IPS-NIHi7 (cell line): ENCODE measurements around the gene OXCT2.
"Not testable (repeated sequence)": the region's sequence is repeated elsewhere in the genome, so short reads cannot be mapped to it uniquely, and the experiment has no call there.

ENCODE experiments used
- DNase-seq: peaks from one replicate; pipeline ENCODE4 v3.0.0; 2012; ENCODE audit warnings: mixed read lengths; ENCODE audit errors: extremely low spot score

OXCT2 gene

DNA sequence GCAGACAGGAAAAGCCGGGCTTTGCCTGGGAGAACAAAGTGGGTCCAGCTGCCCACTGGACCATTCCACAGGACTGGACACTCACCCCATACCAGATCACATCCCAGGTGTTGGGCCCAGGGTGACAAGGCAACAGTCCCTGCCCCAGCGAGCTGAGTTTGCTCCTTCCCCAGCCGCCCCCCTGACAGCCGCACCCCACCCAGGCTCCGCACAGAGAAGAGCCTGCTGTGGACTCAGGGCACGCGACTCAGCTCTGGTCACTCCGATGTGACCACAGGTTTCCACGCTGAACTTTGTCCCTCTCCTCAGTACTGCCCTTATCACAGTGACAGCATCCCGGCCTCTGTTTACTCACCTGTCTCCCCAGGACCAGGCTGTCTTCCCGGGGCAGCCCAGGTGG lies 16.3 kb upstream of the OXCT2 start:
- no peak for DNase-seq

DNA sequence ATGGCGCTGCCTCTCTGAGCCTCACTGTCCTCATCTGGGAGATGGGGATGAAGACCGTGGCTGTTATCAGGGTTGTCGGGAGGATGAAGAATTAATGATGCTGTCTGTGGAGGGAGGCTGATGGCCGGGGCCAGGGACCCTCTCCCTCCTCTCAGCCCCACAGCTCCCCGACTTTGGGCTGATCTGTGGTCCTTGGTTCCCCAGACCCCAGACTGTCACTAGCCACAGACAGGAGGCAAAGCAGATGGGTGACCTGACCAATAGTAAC lies 15.9 kb upstream of the OXCT2 start:
- not testable (repeated sequence) for DNase-seq

DNA sequence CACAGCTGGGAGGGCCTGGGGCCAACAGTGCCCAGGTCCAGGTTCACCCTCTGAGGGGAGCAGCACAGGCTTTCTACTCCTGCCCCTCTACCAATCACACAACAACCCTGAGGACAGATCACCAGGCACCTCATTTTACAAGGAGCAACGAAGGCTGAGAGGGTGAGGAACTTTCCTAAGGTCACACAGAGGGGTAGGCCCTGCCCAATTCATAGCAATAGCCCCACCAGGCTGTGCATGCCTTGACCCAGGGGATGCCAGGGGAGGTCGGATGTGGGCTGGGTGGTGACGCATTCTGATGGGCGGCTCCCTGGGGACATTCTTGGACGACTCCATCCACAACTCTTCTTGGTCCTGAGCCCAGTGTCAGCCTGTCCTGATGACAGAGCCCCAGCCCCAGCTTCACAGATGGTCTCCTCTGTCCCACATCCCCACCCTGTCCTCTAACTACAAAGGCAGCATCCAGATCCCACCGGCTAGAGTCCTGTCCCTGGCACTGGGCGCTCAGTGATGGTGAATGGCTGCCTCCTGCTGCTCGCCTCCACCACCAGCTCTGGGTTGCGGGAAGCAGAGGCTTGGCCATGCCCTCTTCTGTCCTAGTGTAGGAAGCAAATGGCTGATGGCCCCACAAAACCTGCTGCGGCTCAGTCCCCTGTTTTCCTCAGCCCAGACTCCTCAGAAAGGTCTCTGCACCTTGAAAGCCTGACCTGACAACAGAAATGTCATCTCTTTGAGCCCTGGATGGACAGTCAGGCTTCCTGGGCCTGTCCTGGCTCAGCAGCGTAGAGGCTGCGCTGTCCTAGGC lies 15.4 kb upstream of the OXCT2 start:
- DNase-seq: not testable (repeated sequence)

DNA sequence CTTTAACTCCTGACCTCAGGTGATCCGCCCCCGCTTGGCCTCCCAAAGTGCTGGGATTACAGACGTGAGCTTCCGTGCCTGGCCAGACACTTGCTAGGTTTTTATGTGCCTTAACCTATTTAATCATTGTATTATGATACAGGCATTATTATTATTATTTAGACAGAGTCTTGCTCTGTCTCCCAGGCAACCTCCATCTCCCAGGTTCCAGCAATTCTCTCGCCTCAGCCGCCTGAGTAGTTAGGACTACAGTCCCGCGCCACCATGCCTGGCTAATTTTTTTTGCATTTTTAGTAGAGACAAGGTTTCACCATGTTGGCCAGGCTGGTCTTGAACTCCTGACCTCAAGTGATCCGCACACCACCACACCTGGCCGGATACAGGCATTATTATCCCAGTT lies 11.5 kb upstream of the OXCT2 start:
- DNase-seq: not testable (repeated sequence)

DNA sequence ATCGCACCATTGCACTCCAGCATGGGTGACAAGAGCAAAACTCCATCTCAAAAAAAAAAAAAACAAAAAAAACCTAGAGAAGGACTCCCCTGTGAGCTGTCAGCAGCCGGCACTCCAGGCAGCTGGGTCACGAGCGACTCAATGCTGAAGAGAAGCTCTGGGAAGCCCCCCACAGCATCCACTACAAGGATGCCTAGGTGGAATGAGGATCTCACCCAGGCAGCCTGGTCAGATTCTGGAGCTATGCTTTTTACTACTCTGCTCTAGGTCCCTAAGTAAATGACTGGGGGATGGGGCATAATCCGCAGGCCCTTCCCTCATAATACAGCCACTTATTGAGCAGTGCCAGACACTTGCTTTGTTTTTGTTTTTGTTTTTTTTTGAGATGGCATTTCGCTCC lies 11.0 kb upstream of the OXCT2 start:
- DNase-seq: no peak

DNA sequence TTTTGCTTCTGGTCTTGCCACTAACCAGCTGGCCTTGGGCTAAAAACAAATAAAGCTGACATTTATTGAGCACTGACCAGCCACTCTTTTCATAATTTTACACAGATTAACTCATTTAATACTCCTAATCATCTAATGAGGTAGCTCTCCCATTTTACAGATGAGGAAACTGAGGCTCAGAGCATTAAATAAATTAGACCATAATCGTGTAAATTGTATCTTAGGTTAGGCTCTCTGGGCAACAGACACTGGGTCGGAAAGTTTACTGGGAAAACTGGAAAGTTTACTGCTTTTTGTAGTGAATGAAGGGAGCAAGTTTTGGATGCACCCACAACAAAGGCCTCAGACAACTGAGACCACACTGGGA lies 10.2 kb upstream of the OXCT2 start:
- DNase-seq: no peak

DNA sequence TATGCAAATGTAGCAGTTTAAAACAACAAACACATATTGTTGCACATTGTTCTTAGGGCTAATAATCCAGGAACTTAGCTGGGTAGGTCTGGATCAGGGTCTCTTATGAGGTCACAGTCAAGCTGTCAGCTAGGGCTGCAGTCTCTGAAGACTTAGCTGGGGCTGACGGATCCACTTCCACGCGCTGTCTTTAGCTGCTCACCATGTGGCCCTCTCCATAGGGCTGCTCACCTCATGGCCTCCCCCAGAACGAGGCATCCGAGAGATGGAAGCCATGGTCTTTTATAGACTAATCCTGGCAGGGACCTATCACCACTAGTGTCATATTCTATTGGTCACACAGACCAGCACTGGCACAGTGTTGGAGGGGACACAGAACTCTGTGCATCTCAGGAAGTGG lies 8.7 kb upstream of the OXCT2 start:
- no peak for DNase-seq

DNA sequence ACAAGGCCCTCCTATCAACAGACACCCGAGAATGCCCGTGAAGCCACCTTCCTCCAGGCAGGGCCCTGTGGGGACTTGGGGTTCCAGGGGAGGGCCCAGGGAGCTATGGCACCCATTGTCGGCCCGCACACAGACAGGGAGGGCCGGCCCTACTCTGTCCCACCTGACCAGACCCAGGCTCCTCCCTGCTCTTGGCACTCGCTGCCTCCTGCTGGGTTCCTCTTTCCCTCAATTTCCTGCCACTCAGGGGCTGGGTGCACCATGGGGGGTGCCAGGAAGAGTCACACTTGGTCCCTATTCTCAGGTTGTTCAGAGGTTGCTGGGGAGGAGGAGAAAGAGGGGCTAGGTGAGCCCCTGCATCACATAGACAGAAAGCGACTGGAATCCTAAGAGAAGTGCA lies 8.0 kb upstream of the OXCT2 start:
- DNase-seq: no peak

DNA sequence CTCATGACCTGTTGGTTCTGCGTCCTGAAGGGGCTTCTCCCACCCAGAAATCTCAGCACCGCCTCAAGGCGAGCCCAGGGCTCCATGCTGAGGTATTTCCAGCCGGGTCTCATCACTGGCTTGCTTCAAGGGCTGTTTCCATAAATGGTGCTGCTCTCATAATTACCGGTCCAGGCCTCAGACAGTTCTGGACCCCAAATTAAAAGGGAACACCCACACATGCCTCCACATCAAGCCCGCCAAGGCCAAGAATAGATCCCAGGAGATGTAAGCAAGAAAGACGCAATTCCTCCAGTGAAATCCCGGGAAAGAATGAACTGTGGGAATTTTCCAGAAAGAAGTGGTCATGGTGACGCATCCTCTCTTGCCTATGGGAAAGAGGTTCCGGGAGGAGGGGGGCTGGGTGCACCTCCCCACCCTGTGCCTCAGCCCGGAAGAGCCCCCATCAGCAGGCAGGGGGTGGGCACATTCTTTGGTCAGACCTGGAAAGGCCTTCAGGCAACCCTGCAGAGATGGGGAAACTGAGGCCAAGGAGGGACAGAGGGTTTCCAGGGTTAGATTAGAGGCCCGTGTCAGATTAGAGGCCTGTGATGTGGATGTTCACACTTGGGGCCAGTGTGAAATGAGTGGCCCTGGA lies 7.4 kb upstream of the OXCT2 start:
- not testable (repeated sequence) for DNase-seq

DNA sequence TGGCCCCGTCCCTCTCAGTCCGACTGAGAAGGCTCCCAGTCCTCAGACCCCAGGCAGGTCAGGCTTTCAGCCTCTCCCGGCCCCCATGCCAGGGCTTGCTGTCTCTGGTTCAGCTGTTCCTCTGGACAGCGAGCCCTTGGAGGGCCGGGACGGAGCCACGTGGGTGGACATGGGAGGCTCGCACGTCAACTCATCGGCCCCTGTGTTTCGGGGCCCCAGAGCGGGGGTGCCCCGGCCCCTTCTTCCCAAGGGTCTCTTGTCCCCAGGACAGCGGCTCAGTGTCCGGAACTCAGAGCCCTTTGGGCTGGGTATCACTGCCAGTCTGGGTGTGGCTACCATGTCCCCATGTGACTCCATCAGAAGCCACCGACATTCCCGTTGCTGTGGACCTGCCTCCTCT lies 6.7 kb upstream of the OXCT2 start:
- not testable (repeated sequence) for DNase-seq

DNA sequence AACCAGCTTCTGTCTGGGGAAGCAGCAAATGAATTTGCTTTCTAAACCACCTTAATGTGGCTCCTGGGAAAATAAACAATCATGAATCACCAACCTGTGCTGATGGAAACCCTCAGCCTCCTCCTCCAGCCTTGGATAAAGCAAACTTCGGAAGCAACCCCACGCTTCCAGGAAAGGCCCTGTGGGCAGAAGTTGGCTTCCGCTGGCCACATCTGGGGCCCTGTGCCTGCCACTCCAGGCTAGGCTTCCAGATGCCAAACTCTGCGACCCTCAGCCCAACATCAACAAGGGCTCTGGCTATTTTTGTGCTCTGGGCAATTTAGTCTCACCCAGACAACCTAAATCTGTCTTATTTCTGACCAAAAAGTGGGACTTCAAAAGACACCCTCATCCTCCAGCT lies 6.2 kb upstream of the OXCT2 start:
- no peak for DNase-seq

DNA sequence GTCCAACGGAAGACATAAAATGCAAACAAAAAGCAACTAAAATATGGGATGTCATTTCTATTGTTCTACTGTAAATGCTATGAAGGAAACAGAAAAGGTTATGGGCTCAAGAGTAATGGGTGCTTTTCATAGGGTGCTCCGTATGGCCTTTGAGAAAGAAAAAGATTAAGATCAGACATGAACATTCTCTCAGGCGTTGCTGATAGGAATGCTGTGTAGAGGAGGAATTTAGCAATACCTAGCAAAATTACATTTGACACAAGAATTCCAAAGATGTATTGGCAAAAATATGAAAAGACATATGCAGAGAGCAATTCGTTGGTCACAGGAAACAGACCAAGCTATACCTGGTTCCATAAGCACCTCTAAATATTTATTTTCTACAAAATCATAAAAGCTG lies 5.7 kb upstream of the OXCT2 start:
- DNase-seq: no peak

DNA sequence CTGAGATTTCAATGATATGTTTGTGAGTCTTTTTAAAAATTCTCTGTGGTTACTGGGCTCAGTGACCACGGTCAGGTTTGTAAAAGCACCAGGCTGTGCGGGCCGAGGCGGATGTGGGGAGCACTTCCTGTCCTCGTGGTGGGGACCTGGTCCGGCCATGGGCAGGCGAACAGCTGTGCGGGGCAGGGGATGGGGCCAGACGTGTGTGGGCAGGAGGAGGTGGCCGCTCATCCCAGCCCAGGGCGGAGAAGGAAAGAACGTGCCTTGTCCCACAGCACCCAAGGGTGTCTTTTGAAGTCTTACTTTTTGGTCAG lies 5.2 kb upstream of the OXCT2 start:
- DNase-seq: no peak

DNA sequence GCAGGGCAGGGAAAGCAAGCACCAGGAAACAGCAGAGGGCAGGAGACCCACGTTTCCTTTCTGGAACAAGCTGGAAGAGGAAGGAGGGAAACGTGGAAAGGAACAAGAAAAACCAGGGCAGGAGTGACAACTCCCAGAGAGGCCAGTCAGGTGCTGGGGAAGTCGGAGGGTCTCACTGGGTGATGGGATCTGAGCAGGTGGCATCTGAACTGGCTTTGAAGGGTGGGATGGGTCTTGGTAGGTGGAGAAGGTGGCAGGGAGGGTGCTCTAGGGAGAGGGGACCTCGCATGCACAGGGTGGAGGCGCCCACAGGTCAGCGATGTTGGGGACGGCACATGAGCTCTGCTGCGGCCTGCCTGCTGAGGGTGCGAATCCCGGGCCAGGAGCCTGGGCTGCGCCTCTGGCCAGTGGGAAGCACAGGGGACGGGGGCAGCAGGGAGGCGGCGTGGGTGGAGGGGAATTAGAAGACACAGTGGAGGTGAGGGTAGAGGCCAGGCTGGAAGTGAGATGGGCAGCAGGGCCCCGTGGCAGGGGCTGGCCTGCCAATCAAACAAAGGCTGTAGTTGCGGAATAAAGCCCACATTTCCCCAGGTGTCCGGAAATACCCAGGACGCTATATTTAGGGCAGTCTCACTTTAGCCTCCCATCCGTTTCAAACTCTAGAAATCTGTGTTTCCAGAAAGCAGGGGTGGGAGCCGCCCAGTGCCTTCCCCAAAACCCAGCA lies 4.7 kb upstream of the OXCT2 start:
- DNase-seq: not testable (repeated sequence)

DNA sequence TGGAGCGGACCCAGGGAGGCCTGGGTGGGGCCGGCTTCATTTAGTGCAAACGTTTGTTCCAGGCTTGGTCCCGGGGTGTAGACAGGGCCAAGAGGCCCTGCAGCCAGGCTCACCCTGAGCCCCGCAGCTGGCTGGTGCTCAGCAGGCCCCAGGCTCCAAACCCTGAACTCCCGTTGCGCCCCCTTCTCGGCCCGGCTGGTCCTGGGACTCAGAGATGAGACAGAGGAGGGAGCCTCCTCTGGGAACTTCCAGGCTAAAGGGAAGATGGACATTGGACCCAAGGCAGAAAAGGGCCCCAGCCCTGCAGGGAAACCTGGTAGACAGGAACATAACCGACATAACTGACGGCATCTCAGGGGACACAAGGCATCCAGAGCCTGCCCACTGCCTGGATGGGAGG lies 4.0 kb upstream of the OXCT2 start:
- DNase-seq: not testable (repeated sequence)

DNA sequence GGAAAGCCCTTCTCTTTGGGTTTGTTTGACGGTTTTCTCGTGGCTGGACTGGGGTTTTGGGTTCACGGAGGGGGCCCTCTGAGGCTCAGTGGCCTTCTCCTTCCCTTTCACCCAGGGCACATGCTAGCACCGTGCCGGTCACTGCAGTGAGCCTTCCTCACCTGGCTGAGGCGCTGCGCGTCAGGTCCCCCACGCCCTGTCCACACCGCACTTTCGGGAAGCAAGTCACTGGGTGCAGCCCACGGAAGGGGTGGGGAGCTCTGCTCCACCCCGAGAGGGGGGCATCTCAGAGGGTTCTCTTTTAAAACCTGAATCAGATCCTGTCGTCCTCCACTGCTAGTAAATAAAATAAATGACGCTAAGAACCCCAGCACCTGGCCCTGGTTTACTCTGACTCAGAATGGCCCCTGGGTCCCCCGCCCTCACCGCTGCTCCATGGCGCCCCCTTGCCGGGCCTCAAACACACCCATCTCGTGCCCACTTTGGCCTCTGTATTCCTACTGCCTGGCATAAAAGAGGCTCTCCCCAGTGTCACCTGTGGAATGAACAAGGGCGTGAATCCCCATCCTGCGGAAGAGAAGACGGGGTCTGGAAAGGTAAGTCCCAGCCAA lies 2.3 kb upstream of the OXCT2 start:
- not testable (repeated sequence) for DNase-seq

DNA sequence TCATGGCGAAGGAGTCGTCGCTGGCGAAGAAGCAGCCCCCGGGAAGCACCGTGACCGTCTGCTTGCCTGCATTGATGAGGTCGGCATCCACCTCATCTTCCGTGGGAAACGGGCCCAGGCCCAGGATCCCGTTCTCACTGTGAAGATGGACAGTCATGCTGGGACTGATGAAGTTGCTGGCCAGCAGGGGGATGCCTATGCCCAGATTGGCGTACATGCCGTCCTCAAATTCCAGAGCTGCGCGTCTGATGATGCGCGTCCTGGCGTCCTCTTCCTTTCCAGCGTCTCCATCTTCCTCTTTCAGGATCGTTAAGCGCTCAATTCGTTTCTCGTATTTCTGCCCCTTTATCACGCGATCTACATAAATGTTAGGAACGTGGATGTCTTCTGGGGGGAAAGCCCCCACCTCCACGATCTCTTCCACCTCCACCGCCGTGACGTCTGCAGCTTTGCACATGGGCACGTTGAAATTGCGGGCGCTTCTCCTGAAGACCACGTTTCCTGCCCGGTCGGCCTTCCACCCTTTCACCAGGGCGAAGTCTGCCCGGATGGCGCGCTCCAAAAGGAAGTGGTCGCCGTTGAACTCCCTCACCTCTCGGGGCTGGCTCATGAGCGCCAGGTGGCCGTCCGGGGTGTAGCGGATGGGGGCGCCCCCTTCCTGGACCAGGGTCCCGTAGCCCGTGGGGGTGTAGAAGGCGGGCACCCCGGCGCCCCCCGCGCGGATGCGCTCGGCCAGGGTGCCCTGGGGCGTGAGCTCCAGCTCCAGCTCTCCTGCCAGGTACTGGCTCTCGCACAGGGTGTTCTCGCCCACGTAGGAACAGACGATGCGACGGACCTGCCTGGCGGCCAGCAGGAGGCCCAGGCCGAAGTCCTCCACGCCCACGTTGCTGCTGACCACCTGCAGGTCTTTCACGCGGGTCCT lies 787 bp downstream of the OXCT2 start:
- not testable (repeated sequence) for DNase-seq

DNA sequence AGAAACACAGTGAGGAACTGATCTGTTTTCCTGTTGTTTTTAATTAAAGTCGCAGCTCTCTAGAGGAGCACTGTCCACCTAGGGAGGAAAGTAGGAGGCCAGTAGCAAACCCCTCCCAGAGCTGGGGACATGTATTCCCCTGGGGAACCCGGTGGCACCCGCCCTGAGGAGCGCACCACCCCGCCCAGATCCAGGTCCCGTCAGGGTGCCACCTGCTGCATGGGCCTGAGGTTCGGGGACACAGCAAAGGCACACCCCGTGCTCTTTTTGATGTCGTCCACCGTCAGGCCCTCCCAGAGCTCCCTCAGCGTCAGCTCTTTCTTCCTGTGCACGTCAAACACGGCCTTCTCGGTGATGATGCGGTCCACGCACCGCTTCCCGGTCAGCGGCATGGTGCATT lies 1.6 kb downstream of the OXCT2 start:
- DNase-seq: not testable (repeated sequence)

DNA sequence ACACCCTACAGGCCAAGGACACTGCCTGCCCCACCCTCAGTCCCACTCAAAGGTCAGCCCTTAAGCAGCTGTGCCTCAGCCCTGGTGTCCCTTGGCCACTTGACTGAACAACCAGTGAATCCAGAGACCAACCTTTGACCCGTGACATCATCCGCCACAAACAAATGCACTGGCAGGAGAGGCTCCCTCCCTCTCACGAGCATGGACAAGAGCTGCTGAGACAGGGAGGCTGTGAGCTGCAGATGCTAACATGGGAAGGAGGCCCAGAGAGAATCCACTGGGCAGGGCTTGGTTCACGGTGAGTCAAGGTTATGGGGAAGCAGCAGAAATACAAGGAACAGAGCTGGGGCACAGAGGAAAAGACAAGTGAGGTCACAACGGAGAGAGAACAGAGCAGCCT lies 4.7 kb downstream of the OXCT2 start:
- DNase-seq: not testable (repeated sequence)

DNA sequence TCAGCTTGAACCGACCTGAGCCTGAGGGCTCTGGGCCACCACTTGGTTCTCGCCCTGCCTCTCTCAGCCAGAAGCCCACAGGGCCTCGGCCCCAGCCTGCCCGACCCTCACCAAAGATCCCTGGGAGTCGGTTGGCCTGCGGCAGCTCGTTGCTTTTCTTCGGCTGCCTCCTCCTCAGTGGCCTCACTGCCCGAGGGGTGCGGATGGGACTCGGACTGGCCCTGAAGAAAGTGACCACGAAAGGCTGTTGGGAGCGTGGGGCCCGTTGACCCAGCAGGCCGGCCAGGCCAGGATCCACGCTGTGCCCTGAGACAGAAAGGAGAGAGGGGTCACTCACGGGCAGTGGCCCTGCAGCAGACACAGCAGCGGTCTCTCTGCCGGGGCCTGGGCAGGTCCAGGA lies 6.6 kb downstream of the OXCT2 start:
- not testable (repeated sequence) for DNase-seq

DNA sequence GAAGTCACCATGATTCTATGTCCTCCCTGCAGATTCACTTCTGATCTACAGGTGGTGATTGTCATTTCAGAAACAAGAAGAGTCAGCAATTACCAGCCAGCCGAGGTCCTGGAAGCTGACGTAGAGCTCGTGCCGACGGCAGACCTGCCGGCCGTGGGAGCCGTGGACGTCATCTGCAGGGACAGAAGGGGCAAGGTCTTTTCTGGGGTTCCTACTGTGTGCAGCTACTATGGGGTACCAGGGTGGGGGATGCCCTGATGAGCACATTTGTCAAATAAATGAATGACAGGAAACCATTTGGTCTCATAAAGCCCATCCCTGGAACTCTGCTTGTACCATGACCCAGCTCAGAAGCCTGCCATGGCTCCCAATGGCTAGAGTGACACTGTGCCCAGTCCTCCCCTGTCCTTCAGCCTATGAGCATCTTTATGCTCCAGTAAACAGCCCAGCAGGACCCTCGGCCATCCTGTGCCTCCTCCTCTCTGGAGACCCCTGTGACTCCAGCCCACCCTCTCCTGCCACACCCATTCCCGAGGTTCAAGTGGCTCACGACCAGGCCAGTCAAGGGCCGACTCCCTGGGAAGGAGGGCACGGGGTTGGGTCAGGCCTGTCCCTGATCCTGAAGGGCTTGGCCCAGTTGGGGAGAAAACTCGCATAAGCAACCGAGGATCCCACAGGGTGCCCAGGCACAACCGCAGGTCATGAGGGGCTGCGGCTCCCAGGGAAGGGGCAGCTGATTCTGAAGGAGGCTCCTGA lies 7.4 kb downstream of the OXCT2 start:
- DNase-seq: not testable (repeated sequence)
